G401 (cell line): Measurements from ENCODE around the gene WBP1L. TPM values are rescaled to one million over a fixed set of nuclear protein-coding genes. Genes with fewer than 3 reads are reported as not detected.

Experiments used
- DNase-seq: peaks from one replicate; pipeline ENCODE4 v3.0.0-alpha.2; 2015; ENCODE audit warnings: low spot score
- in situ Hi-C: cut with HindIII; loops from 2 replicates; pipeline ENCODE4 v1.10.0; 2016; ENCODE audit warnings: low sequenced_read_pairs, mixed read lengths
- total RNA-seq: library from RNA; depleted of rRNA; stranded (reverse); fragments of >200 nt; shearing (Covaris generic); gene quantifications from 2 replicates; pipeline ENCODE4 v1.2.3, GENCODE V29; 2014; rRNA removed

The WBP1L gene
- total RNA-seq, 1 experiment from 2014 or later: 13.6 TPM

- no peak for DNase-seq
Measured at GRCh38 chr10:102856758-102857424, 113.1 kb downstream of the WBP1L start.

DNA sequence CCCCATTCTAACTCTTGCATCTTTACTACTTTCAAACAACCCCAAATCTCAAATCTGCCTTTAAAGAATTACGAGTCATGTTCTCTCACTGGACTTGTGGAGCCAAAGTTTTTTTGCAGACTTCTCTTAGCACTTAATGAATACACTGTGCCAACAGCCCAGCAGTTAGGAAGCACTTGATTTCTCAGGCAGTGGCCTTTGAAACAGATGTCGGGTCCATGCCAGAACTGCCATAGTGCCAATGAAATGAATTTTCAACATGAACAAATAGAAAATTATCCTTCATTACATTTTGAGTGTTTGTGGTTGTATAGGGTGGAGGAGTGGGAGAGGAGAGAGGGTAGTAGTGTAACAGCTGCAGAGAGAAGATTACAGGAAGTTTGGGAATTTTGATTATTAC is 116.2 kb downstream of the WBP1L start:
- DNase-seq: no peak
- in situ Hi-C loops: no loop called here

More at GRCh38 chr10:102856758-102857424, 113.1 kb downstream of the WBP1L start:
- in situ Hi-C loops: no loop called here

DNA sequence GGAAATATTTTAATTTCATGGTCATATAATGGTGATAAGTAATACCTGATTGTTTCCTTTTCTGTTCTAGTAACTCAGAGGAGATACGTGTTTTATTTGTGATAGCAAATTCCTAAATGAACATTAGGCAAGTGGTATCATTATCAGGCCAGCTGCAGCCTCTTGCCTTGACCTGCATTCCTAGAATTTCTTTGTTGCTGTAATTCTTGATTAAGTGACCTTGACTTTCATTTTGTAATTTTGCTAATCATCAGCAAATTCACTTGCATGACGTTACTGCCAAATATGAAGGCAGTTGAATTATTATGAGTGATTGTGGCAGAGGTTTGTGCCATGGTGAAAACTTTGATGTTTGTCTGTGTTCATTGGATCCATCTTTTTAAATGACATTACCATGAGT is 119.9 kb downstream of the WBP1L start:
- in situ Hi-C loops: no loop called here

GRCh38 chr10:102865620-102866019 is 121.9 kb downstream of the WBP1L start:
- no peak for DNase-seq
- in situ Hi-C loops: no loop called here

More for the DNA sequence above, 119.9 kb downstream of the WBP1L start:
- DNase-seq: no peak

Other genes with a start within 250 kb of the WBP1L start
- 116 and 185 TPM in 2 replicates for gene ACTR1A, start 241.2 kb upstream of the WBP1L start, total RNA-seq
- 1.7 and 2.4 TPM in 2 replicates for gene SUFU, start 240.0 kb upstream of the WBP1L start, total RNA-seq
- 30.2 and 44.4 TPM in 2 replicates for gene TRIM8, start 99.5 kb upstream of the WBP1L start, total RNA-seq
- gene ARL3, start 29.6 kb upstream of the WBP1L start, total RNA-seq: 10.4 and 10.5 TPM in 2 replicates
- 17.0 and 25.7 TPM in 2 replicates for gene SFXN2, start 29.3 kb upstream of the WBP1L start, total RNA-seq
- gene CYP17A1, start 93.5 kb downstream of the WBP1L start, total RNA-seq: not detected in 2 replicates
- 22.6 and 28.5 TPM in 2 replicates for gene BORCS7, start 110.3 kb downstream of the WBP1L start, total RNA-seq
- gene AS3MT, start 125.5 kb downstream of the WBP1L start, total RNA-seq: 0.31 and 1.4 TPM in 2 replicates
- 7.6 and 15.5 TPM in 2 replicates for gene CNNM2, start 174.3 kb downstream of the WBP1L start, total RNA-seq